Tracheal epithelial cell (primary cell): ENCODE results near the gene SKOR1. TPM values are rescaled to one million over a fixed set of nuclear protein-coding genes. Genes with fewer than 3 reads are reported as not detected.

ENCODE experiments used
- total RNA-seq: library from RNA; depleted of rRNA; stranded (reverse); fragments of >200 nt; gene quantifications from 2 replicates; pipeline ENCODE4 v1.2.1, GENCODE V29; 2014

Gene SKOR1
- total RNA-seq: not detected in 2 replicates

GRCh38 chr15:67824976-67825880, at the start of gene SKOR1:
Gene SKOR1, plus strand, starts transcription at chr15:67825509. Its CDS starts 94 bp downstream, at chr15:67825603.

GRCh38 chr15:67839929-67840748, 14.8 kb downstream of the SKOR1 start, which contains the start of gene RNU6-1:
Gene RNU6-1, minus strand, starts transcription at chr15:67840045.

Other genes with a start within 250 kb of the SKOR1 start
- not detected in 2 replicates for gene RNU6-1, start 14.5 kb downstream of the SKOR1 start, total RNA-seq
- gene PIAS1, start 228.8 kb downstream of the SKOR1 start, total RNA-seq: 11.3 and 13.2 TPM in 2 replicates